Measurements from ENCODE around the gene MDC1. TPM values are rescaled to one million over a fixed set of nuclear protein-coding genes. Genes with fewer than 3 reads are reported as not detected.

MDC1 gene
- total and polyA plus RNA-seq, 2 of the 13 experiments (the other 11 are each of a cell fraction or from before 2014, with no cell fraction given) = 8.4 to 14.0 TPM

DNA sequence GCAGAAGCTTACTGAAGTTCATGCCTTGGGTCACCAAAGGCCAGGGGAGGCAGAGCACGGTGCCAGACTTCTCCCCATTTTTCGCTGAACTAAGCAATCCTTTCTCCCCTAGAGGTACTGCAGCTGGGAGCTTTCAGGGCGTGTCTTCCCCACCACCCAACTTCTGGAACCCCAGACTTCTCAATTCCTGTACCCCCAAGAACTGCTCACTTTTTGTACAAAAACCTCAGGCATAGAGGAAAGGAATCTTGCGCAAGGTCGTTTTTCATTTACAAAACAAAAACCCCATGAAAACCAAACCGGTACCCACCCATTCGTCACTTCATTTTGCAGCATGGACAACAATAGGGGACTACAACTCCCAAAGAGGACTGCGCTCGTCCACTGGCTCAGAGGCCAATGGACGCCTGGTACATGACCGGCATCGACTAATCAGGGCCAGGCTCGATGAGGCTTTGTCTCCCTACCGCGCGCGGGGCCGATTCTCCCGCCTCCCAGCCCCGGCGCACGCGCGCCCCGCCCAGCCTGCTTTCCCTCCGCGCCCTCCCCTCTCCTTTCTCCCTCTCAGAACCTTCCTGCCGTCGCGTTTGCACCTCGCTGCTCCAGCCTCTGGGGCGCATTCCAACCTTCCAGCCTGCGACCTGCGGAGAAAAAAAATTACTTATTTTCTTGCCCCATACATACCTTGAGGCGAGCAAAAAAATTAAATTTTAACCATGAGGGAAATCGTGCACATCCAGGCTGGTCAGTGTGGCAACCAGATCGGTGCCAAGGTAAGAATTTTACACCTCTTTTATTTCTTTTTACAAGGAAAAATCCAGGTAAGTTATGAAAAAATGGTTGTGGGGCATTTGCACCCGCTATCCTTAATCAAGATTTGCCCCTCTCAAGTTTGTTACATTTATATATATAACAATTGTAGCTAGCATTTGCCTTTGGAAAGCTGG is 3.0 kb upstream of the MDC1 start, which contains the start of gene TUBB (continued):
- 0 out of 2 replicates have a peak, but pooled peaks have one; percentile 20 for TF ChIP-seq FOXO1 (CRISPR knock-in tag; IDR thresholded peaks at IDR 0.05)
- TF ChIP-seq, protein P1, sequence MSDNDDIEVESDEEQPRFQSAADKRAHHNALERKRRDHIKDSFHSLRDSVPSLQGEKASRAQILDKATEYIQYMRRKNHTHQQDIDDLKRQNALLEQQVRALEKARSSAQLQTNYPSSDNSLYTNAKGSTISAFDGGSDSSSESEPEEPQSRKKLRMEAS (IDR thresholded peaks at IDR 0.05) = peak; percentile 82
- TF ChIP-seq RFXAP (CRISPR knock-in tag; IDR thresholded peaks at IDR 0.05; ENCODE audit: borderline replicate concordance) = 0 out of 2 replicates have a peak, but pooled peaks have one; percentile 30
- no peak; the same call in 1 of the 2 replicates for TF ChIP-seq ZNF225 (CRISPR knock-in tag; IDR thresholded peaks at IDR 0.05)
- peak; percentile 73; the same call in 1 of the 2 replicates for TF ChIP-seq TARDBP (CRISPR knock-in tag; IDR thresholded peaks at IDR 0.05)
- TF ChIP-seq ZNF670 (CRISPR knock-in tag; IDR thresholded peaks at IDR 0.05; ENCODE audit: borderline replicate concordance) = 0 out of 2 replicates have a peak, but pooled peaks have one; percentile 20
- TF ChIP-seq, protein P2, sequence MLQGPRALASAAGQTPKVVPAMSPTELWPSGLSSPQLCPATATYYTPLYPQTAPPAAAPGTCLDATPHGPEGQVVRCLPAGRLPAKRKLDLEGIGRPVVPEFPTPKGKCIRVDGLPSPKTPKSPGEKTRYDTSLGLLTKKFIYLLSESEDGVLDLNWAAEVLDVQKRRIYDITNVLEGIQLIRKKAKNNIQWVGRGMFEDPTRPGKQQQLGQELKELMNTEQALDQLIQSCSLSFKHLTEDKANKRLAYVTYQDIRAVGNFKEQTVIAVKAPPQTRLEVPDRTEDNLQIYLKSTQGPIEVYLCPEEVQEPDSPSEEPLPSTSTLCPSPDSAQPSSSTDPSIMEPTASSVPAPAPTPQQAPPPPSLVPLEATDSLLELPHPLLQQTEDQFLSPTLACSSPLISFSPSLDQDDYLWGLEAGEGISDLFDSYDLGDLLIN (CRISPR knock-in tag; IDR thresholded peaks at IDR 0.05; ENCODE audit: borderline replicate concordance) = peak; percentile 97; the same call in 1 of the 2 replicates
- TF ChIP-seq, protein P3, sequence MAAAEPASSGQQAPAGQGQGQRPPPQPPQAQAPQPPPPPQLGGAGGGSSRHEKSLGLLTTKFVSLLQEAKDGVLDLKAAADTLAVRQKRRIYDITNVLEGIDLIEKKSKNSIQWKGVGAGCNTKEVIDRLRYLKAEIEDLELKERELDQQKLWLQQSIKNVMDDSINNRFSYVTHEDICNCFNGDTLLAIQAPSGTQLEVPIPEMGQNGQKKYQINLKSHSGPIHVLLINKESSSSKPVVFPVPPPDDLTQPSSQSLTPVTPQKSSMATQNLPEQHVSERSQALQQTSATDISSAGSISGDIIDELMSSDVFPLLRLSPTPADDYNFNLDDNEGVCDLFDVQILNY (CRISPR knock-in tag; conservative IDR thresholded peaks at IDR 0.05) = peak; percentile 92
- TF ChIP-seq, protein P4, sequence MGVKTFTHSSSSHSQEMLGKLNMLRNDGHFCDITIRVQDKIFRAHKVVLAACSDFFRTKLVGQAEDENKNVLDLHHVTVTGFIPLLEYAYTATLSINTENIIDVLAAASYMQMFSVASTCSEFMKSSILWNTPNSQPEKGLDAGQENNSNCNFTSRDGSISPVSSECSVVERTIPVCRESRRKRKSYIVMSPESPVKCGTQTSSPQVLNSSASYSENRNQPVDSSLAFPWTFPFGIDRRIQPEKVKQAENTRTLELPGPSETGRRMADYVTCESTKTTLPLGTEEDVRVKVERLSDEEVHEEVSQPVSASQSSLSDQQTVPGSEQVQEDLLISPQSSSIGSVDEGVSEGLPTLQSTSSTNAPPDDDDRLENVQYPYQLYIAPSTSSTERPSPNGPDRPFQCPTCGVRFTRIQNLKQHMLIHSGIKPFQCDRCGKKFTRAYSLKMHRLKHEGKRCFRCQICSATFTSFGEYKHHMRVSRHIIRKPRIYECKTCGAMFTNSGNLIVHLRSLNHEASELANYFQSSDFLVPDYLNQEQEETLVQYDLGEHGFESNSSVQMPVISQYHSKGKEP (CRISPR knock-in tag; IDR thresholded peaks at IDR 0.05) = no peak
- TF ChIP-seq, protein P5, sequence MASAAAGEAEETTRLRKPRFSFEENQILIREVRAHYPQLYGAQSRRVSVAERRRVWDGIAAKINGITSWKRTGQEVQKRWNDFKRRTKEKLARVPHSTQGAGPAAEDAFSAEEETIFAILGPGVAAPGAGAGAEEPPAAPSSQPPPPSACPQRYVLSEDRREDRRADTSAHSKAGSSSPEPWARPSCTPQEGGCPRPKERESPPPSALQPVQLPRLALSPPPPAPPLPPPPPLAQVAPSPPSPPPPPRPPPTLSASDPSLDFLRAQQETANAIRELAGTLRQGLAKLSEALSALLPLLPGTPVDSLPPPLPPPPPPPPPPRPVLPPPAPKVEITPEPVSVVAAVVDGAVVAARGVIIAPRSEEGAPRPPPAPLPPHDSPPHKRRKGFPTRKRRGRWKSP (CRISPR knock-in tag; IDR thresholded peaks at IDR 0.05) = peak; percentile 69; the same call in 1 of the 2 replicates
- peak; percentile 13 for TF ChIP-seq SKI (IDR thresholded peaks at IDR 0.05; ENCODE audit: partially characterized antibody)
- 0 out of 2 replicates have a peak, but pooled peaks have one; percentile 10 for TF ChIP-seq GABPA (IDR thresholded peaks at IDR 0.05; ENCODE audit: low read depth, low read length)
- peak; percentile 31 for TF ChIP-seq GABPA (CRISPR knock-in tag; IDR thresholded peaks at IDR 0.05; ENCODE audit: low read depth)
- TF ChIP-seq ZNF550 (CRISPR knock-in tag; IDR thresholded peaks at IDR 0.05; ENCODE audit: borderline replicate concordance) = no peak
- 0 out of 2 replicates have a peak, but pooled peaks have one; percentile 48 for TF ChIP-seq CHD4 (IDR thresholded peaks at IDR 0.05; ENCODE audit: borderline replicate concordance, low read length)
- peak; percentile 75 for TF ChIP-seq ASH2L (IDR thresholded peaks at IDR 0.05; ENCODE audit: insufficient read length, low read depth, low read length)
- TF ChIP-seq ZNF674 (CRISPR knock-in tag; IDR thresholded peaks at IDR 0.05; ENCODE audit: low read depth) = peak; percentile 77; the same call in 1 of the 2 replicates
- TF ChIP-seq MAFG (CRISPR knock-in tag; IDR thresholded peaks at IDR 0.05) = 0 out of 2 replicates have a peak, but pooled peaks have one; percentile 64
- peak; percentile 84 for TF ChIP-seq YEATS2 (CRISPR knock-in tag; IDR thresholded peaks at IDR 0.05; ENCODE audit: borderline replicate concordance)
- TF ChIP-seq ZSCAN31 (CRISPR knock-in tag; IDR thresholded peaks at IDR 0.05; ENCODE audit: low read depth) = peak; percentile 59; the same call in 1 of the 2 replicates
- peak; percentile 99 for TF ChIP-seq THAP11 (CRISPR knock-in tag; IDR thresholded peaks at IDR 0.05)
- peak; percentile 63; the same call in 1 of the 2 replicates for TF ChIP-seq NCOR1 (IDR thresholded peaks at IDR 0.05; ENCODE audit: borderline replicate concordance, low read length)
- peak; percentile 60; the same call in 1 of the 2 replicates for TF ChIP-seq KMT2A (CRISPR knock-in tag; IDR thresholded peaks at IDR 0.05)
- TF ChIP-seq ELF4 (CRISPR knock-in tag; IDR thresholded peaks at IDR 0.05; ENCODE audit: borderline replicate concordance) = peak; percentile 2; the same call in 1 of the 2 replicates

Data from HepG2 (cell line).